K562 (cell line): ENCODE data around the gene PNPLA8.

Experiments
- ELF4 ChIP-seq: fragments of 450-650 bp; formaldehyde crosslinking; IDR thresholded peaks from 2 replicates; pipeline ENCODE4 v1.4.0; 2022; ENCODE audit warnings: missing genetic modification characterization
- POLR2AphosphoS5 ChIP-seq: IDR thresholded peaks from 2 replicates; pipeline ENCODE4 v1.6.1; 2011; ENCODE audit warnings: mild to moderate bottlenecking, low read depth, low read length, moderate library complexity; ENCODE audit not compliant: control insufficient read depth, insufficient read depth
- TF ChIP-seq, protein P1 (sequence below), 2 experiments: IDR thresholded peaks in 1 of 2; conservative IDR thresholded peaks in 1 of 2; 2 replicates each; pipeline ENCODE4 v1.6.1; 2016; ENCODE audit warnings: low read depth in 2 of 2, mild to moderate bottlenecking in 1 of 2, missing compliant biosample characterization in 1 of 2, missing genetic modification characterization in 1 of 2, moderate library complexity in 1 of 2

DNA sequence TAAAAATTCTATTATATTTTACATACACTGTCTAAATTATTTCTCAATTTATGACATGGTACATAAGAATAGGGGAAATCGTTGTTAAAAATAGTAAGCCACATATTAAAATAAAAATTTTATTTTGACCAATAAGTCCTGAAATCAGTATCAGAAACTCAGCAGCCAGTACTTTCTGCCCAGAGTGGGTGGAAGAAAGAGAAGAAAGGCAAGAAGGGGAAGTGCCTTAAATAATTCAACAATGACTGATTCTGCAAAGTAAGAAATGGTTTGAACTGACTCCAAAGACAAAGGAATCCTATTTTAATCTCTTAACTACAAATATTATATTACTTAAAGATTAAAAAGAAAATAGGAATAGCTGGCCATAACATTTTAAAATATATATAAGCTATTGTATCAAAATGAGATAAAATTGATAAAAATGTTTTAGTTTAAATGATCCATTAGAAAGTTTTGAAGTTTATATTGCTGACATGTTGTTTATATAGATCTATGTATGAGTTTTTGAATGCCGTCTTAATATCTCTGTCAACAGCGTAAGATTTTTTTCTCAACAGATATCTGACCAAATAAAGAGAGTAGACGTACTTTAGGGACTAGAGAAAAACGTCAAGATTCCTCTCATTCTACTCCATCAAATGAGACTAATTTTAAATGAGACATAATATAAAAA is 39.5 kb downstream of the PNPLA8 start:
- TF ChIP-seq ELF4 (CRISPR knock-in tag) (no peak), POLR2AphosphoS5 (no peak)
- TF ChIP-seq, protein P1, sequence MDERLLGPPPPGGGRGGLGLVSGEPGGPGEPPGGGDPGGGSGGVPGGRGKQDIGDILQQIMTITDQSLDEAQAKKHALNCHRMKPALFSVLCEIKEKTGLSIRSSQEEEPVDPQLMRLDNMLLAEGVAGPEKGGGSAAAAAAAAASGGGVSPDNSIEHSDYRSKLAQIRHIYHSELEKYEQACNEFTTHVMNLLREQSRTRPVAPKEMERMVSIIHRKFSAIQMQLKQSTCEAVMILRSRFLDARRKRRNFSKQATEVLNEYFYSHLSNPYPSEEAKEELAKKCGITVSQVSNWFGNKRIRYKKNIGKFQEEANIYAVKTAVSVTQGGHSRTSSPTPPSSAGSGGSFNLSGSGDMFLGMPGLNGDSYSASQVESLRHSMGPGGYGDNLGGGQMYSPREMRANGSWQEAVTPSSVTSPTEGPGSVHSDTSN (CRISPR knock-in tag; IDR thresholded peaks at IDR 0.05; ENCODE audit: low read depth), result no peak
- TF ChIP-seq, protein P1 (tag; conservative IDR thresholded peaks at IDR 0.05; ENCODE audit: low read depth), result no peak
